T-helper 1 cell (primary cell): ENCODE data around the gene COX19.

Experiments used
- DNase-seq, 5 donors: peaks; one replicate each; pipeline ENCODE4 v3.0.0-alpha.2; 2012 to 2020

Gene COX19

GRCh38 chr7:940599-941408 lies 34.5 kb downstream of the COX19 start:
- DNase-seq: no peak

- no peak for DNase-seq
Measured at GRCh38 chr7:939843-940242, 35.5 kb downstream of the COX19 start.

DNA sequence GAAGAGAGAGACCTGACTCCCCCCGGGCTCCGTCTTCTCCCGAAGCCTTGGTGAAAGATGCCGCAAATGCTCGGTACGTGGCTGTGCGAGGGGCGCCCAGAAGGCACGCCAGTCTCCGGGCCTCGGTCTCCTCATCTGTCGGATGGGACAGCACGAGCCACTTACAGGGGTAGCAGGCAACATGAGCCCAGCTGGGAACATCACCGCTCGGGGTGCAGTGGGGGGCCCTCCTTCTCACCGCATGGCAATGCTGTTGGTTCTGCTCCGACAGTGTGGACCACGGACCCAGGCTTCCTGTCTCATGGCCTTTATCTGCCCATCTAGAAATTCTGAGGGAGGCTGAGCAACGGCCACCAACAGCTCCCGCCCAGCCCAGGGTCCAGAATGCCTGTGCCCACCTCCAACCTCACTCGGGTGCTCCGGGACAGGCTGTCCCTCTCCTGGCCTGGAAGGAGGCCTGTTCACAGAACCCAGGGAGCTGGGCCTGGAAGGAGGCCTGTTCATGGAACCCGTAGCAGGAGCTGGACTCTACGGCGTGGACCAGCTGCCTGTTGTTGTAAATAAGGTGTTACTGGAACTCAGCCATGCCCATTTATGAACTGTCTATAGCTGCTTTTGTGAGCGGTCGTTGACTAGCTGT lies 36.7 kb downstream of the COX19 start:
- no peak for DNase-seq

DNA sequence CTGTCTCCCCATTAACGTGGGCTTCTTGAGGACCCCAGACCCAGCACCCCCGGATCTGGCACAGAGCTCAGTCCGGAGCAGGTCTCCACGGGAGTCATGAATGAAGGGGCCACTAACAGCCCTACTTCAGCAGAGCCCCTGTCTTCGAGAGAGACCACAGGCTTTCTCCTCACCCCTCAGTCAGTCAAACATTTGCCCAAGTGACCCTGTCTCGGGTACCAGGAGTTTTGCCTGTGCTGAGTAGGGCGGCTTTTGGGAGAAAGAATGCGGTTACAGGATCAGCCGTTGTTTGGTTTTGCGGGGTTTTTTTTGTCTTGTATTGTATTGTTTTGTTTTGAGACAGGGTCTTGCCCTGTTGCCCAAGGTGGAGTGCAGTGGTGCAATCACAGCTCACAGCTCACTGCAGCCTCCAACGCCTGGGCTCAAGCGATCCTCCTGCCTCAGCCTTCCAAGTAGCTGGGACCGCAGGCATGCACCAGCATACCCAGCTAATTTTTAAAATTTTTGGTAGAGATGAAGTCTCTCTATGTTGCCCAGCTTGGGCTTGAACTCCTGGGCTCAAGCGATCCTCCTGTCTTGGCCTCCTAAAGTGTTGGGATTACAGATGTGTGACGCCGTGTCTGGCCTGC lies 37.4 kb downstream of the COX19 start:
- no peak for DNase-seq

DNA sequence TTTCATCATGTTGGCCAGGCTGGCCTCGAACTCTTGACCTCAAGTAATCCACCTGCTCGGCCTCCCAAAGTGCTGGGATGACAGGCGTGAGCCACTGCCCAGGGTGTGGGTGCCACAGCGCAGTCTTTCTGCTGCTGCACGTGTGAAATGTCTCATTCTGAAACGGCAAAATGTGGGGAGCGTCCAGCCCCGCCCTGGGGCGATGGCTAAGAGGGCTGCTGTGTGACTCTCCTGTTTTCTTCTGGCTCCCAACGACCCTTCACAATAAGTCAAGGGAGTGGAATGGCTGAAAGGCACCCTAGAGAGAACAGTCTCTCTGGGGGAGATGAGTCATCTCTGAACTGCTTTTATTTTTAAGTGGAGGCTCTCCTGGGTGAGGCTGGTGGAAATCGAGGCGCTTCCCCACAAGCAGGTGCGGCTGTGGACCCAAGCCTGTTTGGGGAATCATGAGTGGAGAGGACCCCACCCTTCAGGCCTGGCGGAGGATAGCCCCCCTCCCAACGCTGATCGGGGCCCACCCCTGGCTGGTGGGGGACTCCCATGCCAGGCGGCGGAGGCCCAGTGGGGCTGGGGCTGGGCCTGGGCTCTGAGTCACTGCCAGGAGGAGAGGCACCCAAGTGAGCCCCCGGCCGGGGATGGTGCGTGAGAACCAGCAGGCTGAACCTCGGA lies 38.8 kb downstream of the COX19 start:
- peak in 1 of 5 donors; percentile 61 for DNase-seq

GRCh38 chr7:935874-936385 lies 39.4 kb downstream of the COX19 start:
- DNase-seq: no peak

GRCh38 chr7:935164-935873 lies 40.0 kb downstream of the COX19 start:
- DNase-seq: no peak

DNA sequence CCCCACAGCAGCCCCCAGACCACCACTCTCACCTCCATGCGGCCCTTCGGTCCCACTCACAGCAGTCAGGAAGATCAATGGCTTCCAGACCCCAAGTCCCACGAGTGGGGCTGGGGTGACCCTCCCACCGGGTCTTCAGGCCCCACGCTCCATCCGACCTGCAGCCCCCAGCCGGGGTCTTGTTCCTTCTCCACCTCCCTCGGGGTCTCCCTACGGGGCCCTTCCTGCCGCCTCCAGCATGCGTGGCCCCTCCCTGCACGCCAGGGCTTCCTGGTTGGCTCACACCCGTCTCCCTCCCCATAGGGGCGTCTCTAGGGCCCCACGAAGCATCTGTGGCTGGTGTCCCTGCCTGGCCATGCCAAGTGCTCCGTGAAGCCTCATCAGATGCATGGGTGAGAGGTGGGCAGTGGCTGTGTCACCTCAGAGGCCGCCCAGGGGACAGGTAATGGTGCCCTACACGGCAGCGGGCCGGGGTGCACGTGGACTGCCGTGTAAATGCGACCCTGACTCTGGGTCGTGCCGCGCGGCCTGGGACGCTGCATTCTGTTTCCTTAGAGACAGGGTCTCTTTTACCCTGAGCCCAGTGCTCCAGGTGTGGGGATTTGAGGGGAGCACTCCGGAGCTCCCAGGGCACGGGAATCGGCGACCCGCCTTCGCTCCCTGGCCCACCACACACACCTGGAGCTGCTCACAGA lies 40.7 kb downstream of the COX19 start:
- no peak for DNase-seq

- DNase-seq: no peak
Measured at GRCh38 chr7:932651-932975, 42.7 kb downstream of the COX19 start.

DNA sequence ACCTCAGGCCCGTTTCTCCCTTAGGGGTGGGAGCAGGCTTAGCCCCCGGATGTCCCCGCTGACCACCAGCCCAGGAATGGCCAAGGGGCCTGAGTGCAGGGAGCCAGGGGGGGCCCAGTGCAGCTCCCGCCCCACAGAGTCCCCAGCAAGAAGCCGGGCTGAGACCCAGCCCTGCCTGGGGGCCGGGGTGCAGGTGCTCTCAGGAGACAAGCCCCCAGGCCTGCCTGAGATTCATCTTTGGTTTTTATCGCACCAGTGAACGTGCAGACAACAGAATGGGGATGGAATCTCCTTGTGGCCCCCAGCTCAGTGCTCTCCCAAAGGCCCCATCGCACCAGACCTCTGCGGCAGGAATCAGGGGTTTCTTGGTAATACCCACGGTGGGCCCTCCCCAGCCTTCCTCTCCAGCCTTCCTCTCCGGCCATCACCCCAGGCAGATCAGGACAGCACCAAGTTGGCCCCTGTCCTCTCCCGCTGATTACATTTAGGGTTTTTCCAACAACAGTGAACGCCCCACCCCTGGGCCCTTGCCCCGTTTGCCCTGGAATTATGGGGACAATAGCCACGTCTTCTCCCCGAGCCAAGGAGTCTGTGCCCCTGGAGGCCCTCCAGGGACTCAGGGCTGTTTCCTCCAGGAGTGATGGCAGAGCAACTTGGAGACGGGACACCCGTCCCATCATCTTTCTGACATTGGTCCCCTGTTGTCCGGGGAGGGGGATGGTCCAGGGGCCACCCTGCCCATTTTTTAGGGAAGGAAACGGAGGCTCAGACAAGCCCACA lies 43.3 kb downstream of the COX19 start:
- no peak for DNase-seq

- no peak for DNase-seq
Measured at GRCh38 chr7:930975-931758, 44.2 kb downstream of the COX19 start.

GRCh38 chr7:929311-929711 lies 46.0 kb downstream of the COX19 start:
- DNase-seq: peak in 1 of 5 donors; percentile 5

- DNase-seq: peak in 2 of 5 donors; percentile 0 to 7
Measured at GRCh38 chr7:927031-927671, 48.2 kb downstream of the COX19 start.

DNA sequence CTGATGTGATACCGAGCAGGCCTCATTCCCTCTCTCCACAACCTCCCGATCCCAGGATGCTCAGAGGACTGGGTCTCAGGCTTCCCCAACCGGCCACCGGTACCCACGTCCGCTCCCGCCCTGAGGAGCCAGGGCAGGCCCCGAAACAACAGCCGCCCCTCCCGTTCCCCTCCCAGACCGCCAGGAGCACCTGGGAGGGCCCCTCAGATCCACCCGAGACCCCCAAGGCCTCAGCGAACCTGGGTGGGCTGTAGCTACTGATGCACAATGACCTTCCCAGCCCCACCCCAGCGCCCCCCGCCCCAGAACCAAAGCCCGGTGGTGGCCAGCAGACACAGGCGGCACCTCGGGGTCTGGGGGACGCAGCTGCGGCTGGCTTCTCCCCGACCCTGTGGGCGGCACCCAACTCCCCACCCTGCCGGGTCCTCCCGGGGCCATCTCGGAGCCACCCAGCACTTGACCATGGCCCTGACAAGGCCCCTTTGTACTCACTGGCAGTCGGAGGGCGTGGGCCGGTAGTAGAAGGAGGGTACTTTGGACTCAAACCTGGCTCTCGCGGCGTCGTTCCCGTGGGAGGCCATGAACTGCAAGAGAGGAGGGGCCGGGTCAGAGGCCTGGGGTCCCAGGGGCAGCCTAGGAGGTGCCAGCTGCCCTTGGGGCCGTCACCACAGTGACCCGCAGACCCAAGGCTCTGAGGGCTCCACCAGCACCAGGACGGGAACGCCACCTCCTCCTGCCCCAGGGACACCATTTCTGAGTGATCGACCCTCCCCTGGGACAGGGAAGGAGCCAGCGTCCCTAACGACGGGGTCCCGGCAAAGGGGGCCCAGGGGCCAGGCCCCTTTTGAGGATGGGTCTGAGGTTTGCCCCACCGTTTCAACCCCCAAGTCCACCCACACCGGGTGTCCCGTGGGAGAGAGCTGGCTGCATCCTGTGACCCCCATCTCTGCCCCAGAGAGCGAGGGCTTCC lies 49.0 kb downstream of the COX19 start:
- DNase-seq: peak in 2 of 5 donors; percentile 2 to 11

DNA sequence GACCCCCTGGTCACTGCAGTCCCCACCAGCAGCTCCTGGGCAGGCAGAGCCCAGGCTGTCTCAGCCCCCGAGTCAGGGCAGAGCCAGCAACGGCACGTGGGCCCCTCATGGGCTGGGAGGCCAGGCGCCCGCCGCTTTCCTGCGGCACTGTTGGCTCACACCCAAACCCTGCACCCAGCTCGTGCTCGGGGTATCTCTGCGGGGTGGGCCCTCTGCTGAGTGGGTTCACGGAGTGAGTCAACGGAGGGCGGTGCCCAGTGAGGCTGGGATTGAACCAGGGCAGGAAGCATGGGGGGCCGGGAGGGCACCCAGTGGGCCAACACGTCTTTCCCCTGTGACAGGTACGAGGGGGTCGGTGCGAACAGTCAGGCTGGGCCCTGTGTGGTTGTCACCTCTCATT lies 49.7 kb downstream of the COX19 start:
- DNase-seq: peak in 2 of 5 donors; percentile 17 to 18

GRCh38 chr7:924541-925231 lies 50.7 kb downstream of the COX19 start:
- peak in 3 of 5 donors; percentile 5 to 38 (median 12) for DNase-seq

- DNase-seq: peak in 2 of 5 donors; percentile 0 to 3
Measured at GRCh38 chr7:924042-924441, 51.3 kb downstream of the COX19 start.
